OCI-M2 (cell line): Measurements from ENCODE around the gene LPAR5.

Experiments used
- DNase-seq: peaks from one replicate; lab custom pipeline; 2025; ENCODE audit not compliant: unreplicated experiment; lab: John Stamatoyannopoulos, UW

LPAR5 gene

GRCh38 chr12:6639151-6639801 is 3.5 kb upstream of the LPAR5 start:
- DNase-seq, result no peak

GRCh38 chr12:6638305-6638704 is 2.5 kb upstream of the LPAR5 start:
- no peak for DNase-seq

GRCh38 chr12:6635375-6635855 is 344 bp downstream of the LPAR5 start:
- DNase-seq, result no peak

GRCh38 chr12:6632026-6632983 is 3.5 kb downstream of the LPAR5 start:
- DNase-seq, result no peak

- DNase-seq, result no peak
Measured at GRCh38 chr12:6631549-6631961, 4.2 kb downstream of the LPAR5 start.

GRCh38 chr12:6630736-6631135 is 5.0 kb downstream of the LPAR5 start:
- no peak for DNase-seq

- no peak for DNase-seq
Measured at GRCh38 chr12:6627616-6628015, 8.1 kb downstream of the LPAR5 start.

- no peak for DNase-seq
Measured at GRCh38 chr12:6626654-6627283, 9.0 kb downstream of the LPAR5 start.

GRCh38 chr12:6620885-6621274 is 14.9 kb downstream of the LPAR5 start:
- no peak for DNase-seq

- DNase-seq, result no peak
Measured at GRCh38 chr12:6620137-6620884, 15.4 kb downstream of the LPAR5 start.

GRCh38 chr12:6618483-6619225 is 17.1 kb downstream of the LPAR5 start:
- DNase-seq, result no peak

GRCh38 chr12:6615802-6616201 is 20.0 kb downstream of the LPAR5 start:
- no peak for DNase-seq

- DNase-seq, result no peak
Measured at GRCh38 chr12:6614513-6615172, 21.1 kb downstream of the LPAR5 start.

- DNase-seq, result peak; percentile 83
Measured at GRCh38 chr12:6613776-6614512, 21.8 kb downstream of the LPAR5 start.

- no peak for DNase-seq
Measured at GRCh38 chr12:6613015-6613775, 22.6 kb downstream of the LPAR5 start.

- DNase-seq, result no peak
Measured at GRCh38 chr12:6612652-6613014, 23.1 kb downstream of the LPAR5 start.

GRCh38 chr12:6612247-6612646 is 23.5 kb downstream of the LPAR5 start:
- no peak for DNase-seq

- DNase-seq, result no peak
Measured at GRCh38 chr12:6608592-6609281, 27.0 kb downstream of the LPAR5 start.
